T47D (cell line): ENCODE measurements around the gene EXOC6.

ENCODE experiments used
- DNase-seq, 2 experiments: peaks; one replicate each; pipeline versions ENCODE4 v3.0.0 to v3.0.0-alpha.2; 2011 to 2012; ENCODE audit warnings: low read depth in 1 of 2, low spot score in 1 of 2
- JUND ChIP-seq: IDR thresholded peaks from 2 replicates; pipeline ENCODE4 v1.6.1; 2012; ENCODE audit warnings: low read depth
- in situ Hi-C: cut with HindIII; loops from 2 replicates; pipeline ENCODE4 v1.10.0; 2016; ENCODE audit warnings: low sequenced_read_pairs, low pct_unique_long_range_greater_than_20kb

The EXOC6 gene

DNA sequence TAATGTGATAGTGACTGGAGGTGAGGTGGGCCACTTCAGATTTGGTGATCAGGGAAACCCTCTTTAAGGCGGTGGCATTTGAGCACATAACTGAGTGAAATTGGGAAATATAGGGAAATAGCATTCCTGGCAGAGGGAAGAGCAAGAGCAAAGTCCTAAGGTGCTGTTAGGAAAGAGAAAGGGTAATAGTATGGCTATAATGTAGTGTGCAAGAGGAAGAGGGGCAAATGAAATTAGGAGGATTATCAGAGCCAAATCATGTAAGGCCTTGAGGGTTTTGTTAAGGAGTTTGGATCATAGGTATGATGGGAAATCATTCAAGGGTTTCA, 184.5 kb downstream of the EXOC6 start:
- no peak for TF ChIP-seq JUND
- in situ Hi-C loops, result no loop called here
- DNase-seq, result no peak

DNA sequence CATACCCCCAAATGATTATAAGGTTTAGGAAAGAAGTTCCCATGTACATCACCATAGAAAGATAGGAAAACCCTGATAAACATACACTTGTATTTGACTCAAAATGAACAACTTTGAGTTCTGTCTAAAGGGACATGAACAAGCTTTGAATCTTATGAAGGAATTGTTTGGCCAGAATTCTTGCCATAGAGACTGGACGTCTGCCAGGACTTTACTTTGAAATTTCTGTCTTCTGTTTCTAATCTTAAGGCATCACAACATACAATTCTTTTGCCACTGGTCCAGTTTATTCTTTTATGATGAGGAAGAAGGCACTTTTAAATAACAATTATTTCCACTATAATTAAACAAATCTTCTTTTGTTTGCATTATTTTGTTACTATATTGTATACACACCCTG, 186.1 kb downstream of the EXOC6 start:
- in situ Hi-C loops, result no loop called here

DNA sequence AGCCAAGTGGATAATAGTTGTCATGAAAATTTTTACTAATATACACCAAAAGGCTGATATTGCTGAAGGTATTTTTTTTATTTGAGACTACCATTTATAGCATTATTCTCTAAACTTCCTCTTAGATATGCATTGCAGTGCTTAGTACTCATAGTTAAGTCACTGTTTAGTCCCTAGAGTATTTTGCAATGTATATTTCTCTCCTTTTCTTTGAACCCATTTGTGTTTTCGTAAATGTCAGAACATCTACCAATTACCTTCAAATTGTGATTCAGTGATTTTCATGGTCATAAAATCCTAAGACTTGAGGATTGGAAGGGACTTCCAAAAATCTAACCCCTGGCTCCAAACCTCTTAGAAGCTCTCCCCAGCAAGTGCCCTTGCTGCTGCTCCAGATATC, 190.8 kb downstream of the EXOC6 start:
- no peak for TF ChIP-seq JUND
- in situ Hi-C loops, result no loop called here
- DNase-seq, result no peak

More for the DNA sequence above, 186.1 kb downstream of the EXOC6 start:
- DNase-seq, result no peak
- TF ChIP-seq JUND, result no peak

DNA sequence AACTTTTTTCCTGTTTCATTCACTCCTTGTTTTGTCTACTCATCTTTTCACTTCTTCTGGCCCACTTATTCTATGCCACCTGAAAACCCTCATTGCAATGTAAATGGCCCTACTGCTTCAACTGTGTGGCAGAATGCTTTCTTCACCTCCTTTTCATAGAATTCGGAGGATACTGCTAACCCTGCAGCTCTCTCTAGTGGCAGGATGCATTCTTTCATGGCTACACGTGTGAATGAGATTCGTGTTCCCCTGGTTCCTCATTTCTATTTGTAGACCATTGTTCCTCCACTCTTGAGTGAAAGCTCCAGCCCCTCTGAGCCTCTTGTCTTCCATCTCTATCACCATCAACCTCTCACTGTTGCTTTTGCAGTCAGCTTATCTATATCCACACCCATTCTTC, 191.4 kb downstream of the EXOC6 start:
- DNase-seq, result peak; percentile 67 to 73
- TF ChIP-seq JUND, result no peak
- in situ Hi-C loops, result no loop called here

DNA sequence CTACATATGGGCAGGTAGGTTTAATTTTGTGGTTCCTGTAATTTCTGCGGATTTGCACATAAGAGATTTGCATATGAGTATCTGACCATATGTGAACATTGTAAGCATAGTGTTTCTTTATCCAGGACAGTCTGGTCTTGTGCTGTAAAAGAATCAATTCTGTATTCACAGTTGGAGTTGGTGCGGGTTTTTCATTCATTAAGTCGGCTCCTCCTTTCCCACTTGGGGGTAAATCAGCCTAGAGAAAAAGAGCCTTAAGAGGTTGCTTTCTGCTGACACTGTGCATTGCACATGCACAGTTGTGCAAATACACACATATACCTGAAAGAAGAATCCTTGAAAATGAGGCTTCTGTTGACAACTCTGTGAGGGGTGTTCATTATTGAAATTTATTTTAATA, 206.2 kb downstream of the EXOC6 start:
- in situ Hi-C loops, result no loop called here
- TF ChIP-seq JUND, result no peak
- no peak for DNase-seq

DNA sequence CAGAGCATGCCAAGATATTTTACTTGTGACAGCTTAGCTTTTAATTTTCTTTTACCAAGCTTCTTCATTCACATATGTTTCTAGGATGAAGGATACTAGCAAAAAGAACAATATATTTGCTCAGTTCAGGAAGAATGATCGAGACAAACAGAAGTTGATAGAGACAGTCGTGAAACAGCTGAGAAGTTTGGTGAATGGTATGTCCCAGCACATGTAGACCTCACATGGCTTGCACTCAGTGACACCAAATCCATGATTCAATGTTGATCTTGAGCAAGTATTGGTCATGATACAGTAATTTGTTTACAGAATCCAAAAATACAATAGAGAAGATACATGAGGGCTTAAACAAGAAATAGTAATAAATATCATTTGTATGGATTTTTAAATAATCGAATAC, 209.8 kb downstream of the EXOC6 start:
- DNase-seq, result no peak
- TF ChIP-seq JUND, result no peak
- in situ Hi-C loops, result no loop called here

DNA sequence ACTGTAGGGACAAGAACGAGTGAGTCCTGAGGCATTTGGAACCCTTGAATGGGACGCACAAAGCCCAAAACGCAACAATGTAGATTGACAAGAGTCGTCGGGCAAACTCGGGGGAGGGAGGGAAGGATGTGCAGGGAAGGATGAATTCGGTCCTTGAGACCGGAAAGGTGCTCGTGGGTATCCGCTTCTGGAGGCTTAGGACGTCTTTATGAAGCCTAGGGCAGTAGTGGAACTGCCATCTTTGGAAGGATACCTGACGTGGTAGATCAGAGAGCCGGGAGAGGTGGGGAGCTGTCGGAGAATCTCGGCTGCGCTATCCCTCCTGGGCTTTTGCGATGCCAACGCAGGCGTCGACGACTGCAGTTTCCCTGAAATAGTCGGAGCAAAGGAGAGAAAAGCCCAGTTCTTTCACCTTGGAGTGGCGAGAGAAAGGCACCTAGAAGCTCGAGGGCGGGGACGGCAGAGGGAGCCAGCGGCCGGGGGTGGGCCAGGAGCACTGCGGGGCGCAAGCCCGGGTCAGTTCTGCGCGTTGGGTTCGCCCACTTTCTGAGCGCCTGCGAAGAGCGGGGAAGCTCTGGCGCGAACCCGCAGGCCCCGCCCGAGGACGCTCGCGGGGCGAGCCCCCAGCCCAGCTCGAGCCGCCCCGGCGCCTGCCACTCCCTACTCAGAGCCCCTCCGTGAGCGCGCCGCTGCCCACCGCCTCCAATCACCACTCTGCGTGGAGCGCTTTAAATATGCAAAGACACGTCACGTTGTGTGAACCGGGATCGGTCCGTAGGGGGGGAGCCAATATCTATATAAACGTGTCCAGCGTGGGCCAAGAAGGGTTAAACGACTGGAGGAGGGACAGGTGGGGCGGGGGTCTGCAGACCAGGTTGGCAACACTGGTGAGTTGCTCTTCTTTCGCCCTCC, 211.9 kb downstream of the EXOC6 start, which contains the start of gene CYP26C1:
TSS of gene CYP26C1 (plus strand) at position 824 of the 912 bp plus-strand sequence. CDS start 466 bp downstream, outside the sequence.
- TF ChIP-seq JUND, result no peak
- in situ Hi-C loops, result no loop called here
- DNase-seq, result no peak

DNA sequence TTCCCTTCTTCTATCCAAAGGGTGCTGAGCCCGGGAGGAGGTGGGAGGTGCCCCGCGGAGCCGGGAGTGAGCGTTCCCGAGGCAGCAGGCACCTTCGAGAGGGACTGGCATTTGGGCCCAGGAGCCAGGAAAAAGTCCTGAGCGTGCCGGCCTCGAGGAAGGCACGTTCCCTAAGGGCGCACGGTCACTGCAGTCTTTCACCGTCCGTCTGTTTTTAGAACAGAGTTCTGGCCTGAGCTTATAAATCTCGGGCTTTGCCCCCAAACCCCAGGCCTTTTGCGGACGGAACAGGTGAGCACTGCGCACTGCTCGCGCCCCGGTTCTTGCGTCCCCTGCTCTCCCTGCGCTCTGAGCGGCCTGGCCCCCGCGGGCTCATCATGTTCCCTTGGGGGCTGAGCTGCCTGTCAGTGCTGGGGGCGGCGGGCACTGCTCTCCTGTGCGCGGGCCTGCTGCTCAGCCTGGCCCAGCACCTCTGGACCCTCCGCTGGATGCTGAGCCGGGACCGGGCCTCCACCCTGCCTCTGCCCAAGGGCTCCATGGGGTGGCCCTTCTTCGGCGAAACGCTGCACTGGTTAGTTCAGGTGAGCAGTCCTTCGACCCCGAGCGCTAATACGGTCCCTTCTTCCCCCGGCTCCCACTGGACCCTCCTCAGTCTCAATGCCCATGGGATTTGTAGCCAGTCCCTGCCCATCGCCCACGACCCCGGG, 212.7 kb downstream of the EXOC6 start:
- no peak for DNase-seq
- in situ Hi-C loops, result no loop called here
- no peak for TF ChIP-seq JUND

DNA sequence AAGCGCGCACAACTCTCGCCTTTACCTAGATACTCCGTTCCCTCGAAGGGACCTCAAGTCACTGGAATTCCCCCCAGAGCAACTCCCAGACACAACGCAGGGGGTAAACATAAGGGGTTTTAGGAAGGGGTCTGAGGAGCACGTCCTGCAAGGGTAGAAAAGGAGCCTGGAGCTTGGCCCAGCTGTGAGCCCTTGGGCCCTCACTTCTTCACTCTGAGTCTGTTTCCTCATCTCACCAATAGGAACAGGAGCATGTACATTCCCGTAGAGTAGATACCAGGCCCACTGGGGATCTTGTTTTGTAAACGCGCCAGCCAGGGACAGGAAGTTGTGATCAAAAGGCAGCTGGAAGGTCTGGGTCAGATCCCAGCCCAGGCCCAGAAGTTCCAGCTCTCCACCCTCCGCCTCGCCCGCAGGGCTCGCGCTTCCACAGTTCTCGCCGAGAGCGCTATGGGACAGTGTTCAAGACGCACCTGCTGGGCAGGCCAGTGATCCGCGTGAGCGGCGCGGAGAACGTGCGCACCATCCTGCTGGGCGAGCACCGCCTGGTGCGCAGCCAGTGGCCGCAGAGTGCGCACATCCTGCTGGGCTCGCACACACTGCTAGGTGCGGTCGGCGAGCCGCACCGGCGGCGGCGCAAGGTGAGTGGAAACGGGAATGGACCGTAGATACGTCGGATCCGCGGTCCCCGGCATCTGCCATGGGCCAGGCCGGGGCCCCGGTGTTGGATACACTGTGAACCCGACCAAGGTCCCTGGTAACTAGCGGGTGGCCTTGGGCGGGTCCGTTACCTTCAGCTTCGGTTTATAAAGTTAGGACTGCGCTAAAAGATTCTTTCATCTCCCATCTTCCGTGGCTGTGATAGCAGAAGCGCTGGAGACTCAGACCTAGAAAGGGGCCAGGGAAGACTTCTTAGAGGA, 213.5 kb downstream of the EXOC6 start:
- in situ Hi-C loops, result no loop called here
- no peak for DNase-seq
- TF ChIP-seq JUND, result no peak

DNA sequence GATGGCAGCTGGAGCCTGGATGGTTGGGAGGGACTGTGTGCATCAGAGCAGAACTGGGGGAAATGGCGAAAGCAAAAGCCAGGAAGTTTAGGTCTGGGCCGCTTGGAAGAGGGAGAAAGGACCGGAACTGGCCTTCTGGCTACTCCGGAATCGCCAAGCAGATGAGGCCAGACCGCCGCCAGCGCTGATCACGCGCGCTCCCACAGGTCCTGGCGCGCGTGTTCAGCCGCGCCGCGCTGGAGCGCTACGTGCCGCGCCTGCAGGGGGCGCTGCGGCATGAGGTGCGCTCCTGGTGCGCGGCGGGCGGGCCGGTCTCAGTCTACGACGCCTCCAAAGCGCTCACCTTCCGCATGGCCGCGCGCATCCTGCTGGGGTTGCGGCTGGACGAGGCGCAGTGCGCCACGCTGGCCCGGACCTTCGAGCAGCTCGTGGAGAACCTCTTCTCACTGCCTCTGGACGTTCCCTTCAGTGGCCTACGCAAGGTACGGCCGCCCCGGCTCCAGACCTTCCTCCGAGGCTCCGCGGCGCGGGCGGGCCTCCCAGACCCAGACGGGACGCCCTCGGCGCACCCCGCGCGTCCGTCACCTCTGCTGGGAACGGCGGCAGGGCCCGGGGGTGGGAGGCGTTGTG, 214.3 kb downstream of the EXOC6 start:
- in situ Hi-C loops, result no loop called here
- no peak for DNase-seq
- no peak for TF ChIP-seq JUND

DNA sequence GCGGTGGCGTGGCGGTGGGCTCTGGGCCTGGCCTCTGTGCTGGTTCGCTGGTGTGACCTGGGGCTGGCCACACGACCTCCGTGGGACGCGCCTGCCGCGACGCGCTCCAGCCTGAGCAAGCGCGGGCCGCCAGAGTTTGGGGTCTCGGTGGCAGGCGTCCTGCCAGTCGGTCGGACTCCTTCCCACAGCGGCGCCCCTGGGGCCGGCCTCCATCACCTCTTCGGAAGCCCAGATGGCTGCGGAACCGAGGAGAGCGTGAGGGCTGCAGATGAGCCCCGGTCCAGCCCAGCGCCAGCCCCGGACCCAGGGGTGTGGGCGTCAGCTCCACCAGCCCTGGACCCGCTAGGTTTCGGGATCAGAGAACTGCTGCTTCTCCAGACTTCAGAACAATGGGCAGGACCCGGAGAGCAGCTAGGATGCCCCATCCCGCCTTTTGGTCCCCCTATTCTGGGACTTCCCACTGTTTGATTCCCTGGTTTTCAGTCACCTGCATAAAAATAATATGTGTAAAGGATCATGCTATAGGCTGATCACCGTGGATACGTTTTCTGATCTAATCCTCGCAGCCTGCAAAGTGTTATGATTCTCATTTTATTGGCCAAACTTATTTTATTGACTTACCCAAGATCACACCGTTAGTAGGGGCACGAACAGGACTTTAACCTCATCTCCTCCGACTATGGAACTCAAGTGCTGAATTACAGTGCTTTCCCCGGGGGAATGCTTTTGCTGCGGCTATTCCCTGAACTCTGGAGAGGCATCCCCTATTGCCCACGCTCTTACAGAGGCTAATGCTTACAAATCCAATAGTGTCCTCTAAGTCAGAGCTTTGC, 215.0 kb downstream of the EXOC6 start:
- in situ Hi-C loops, result no loop called here
- no peak for DNase-seq
- no peak for TF ChIP-seq JUND
